Activated CD4-positive, alpha-beta T cell treated with anti-CD3 and anti-CD28 coated beads, Interleukin-2, amount 50 U/mL, for 4 hours (primary cell): ENCODE results near the gene SLC1A7.

Source experiments
- DNase-seq, 2 experiments: peaks; one replicate each; pipeline ENCODE4 v3.0.0-alpha.2; 2020

SLC1A7 gene

GRCh38 chr1:53073287-53073686, 69.2 kb downstream of the SLC1A7 start:
- no peak for DNase-seq

GRCh38 chr1:53071915-53072314, 70.5 kb downstream of the SLC1A7 start:
- no peak for DNase-seq

GRCh38 chr1:53071167-53071865, 71.1 kb downstream of the SLC1A7 start:
- DNase-seq, result no peak

GRCh38 chr1:53070621-53071020, 71.8 kb downstream of the SLC1A7 start:
- no peak for DNase-seq

- DNase-seq, result no peak
Measured at GRCh38 chr1:53069663-53070327, 72.6 kb downstream of the SLC1A7 start.

- no peak for DNase-seq
Measured at GRCh38 chr1:53069265-53069662, 73.2 kb downstream of the SLC1A7 start.

- DNase-seq, result no peak
Measured at GRCh38 chr1:53068314-53069099, 73.9 kb downstream of the SLC1A7 start.

GRCh38 chr1:53067886-53068285, 74.6 kb downstream of the SLC1A7 start:
- DNase-seq, result no peak

- DNase-seq, result no peak
Measured at GRCh38 chr1:53066891-53067738, 75.3 kb downstream of the SLC1A7 start.

GRCh38 chr1:53066488-53066887, 76.0 kb downstream of the SLC1A7 start:
- no peak for DNase-seq

- no peak for DNase-seq
Measured at GRCh38 chr1:53065391-53065790, 77.0 kb downstream of the SLC1A7 start.

- DNase-seq, result no peak
Measured at GRCh38 chr1:53063744-53064515, 78.5 kb downstream of the SLC1A7 start.

GRCh38 chr1:53062708-53063591, 79.5 kb downstream of the SLC1A7 start:
- DNase-seq, result no peak

GRCh38 chr1:53061859-53062707, 80.4 kb downstream of the SLC1A7 start, which contains the start of gene PODN:
PODN (plus strand) TSS chr1:53062213; CDS start chr1:53069856, 7,643 bp downstream.
- no peak for DNase-seq

GRCh38 chr1:53061123-53061858, 81.1 kb downstream of the SLC1A7 start:
- DNase-seq, result no peak

- DNase-seq, result no peak
Measured at GRCh38 chr1:53060579-53060978, 81.9 kb downstream of the SLC1A7 start.

- DNase-seq, result no peak
Measured at GRCh38 chr1:53057127-53057526, 85.3 kb downstream of the SLC1A7 start.

- DNase-seq, result no peak
Measured at GRCh38 chr1:53051676-53052075, 90.8 kb downstream of the SLC1A7 start.

GRCh38 chr1:53050310-53050709, 92.1 kb downstream of the SLC1A7 start:
- no peak for DNase-seq
